Panc1 (cell line): ENCODE data around the gene CCNQ. TPM values are rescaled to one million over a fixed set of nuclear protein-coding genes. Genes with fewer than 3 reads are reported as not detected.

Source experiments
- ATAC-seq: fragments of 200-7000 bp; cut with Tn5 transposase; 2 replicates; pipeline ENCODE4 v1.9.1; 2020; ENCODE audit warnings: mild to moderate bottlenecking, moderate library complexity
- BruUV-seq: library from RNA; stranded (reverse); fragments of 400-500 nt; replicated peaks from 2 replicates; lab custom pipeline; 2021; lab: Mats Ljungman, UMichigan
- CTCF ChIA-PET: fragments of 300-600 bp; sonication (Branson Sonifier 250); formaldehyde crosslinking; loops from one replicate; lab custom pipeline; 2022; ENCODE audit warnings: antibody characterized with exemption; lab: Charles Lee
- POLR2A ChIA-PET: fragments of 300-600 bp; sonication (Branson Sonifier 250); formaldehyde crosslinking; loops from one replicate; lab custom pipeline; 2022; ENCODE audit warnings: antibody characterized with exemption; lab: Charles Lee
- DNase-seq: peaks from one replicate; pipeline ENCODE4 v3.0.0-alpha.2; 2010; ENCODE audit warnings: low read depth, low spot score
- H3K27ac ChIP-seq: 2 replicates; pipeline ENCODE4 v1.5.1; 2011; ENCODE audit warnings: mild to moderate bottlenecking, low read length, inconsistent platforms
- H3K27me3 ChIP-seq: fragments of 200-500 bp; sonication (Bioruptor generic); 2 replicates; pipeline ENCODE4 v1.6.0; 2014; ENCODE audit warnings: low read length, inconsistent platforms; ENCODE audit not compliant: control insufficient read depth, insufficient read depth
- H3K36me3 ChIP-seq: fragments of 200-500 bp; sonication (Bioruptor generic); 2 replicates; pipeline ENCODE4 v1.5.1; 2014; ENCODE audit warnings: inconsistent platforms, mild to moderate bottlenecking, low read length, moderate library complexity; ENCODE audit not compliant: control insufficient read depth, insufficient read depth
- H3K4me1 ChIP-seq: 2 replicates; pipeline ENCODE4 v1.5.1; 2011; ENCODE audit warnings: inconsistent platforms, mild to moderate bottlenecking, low read length, moderate library complexity; ENCODE audit not compliant: control insufficient read depth, insufficient read depth
- H3K4me3 ChIP-seq, 2 experiments: 2 replicates each; pipeline ENCODE4 v1.5.1; 2011 to 2012; ENCODE audit warnings: low read depth in 2 of 2, low read length in 2 of 2, mild to moderate bottlenecking in 2 of 2, inconsistent platforms in 1 of 2, moderate library complexity in 1 of 2
- H3K9me3 ChIP-seq: fragments of 200-500 bp; sonication (Bioruptor generic); 2 replicates; pipeline ENCODE4 v1.5.1; 2014; ENCODE audit warnings: low read depth, mild to moderate bottlenecking, inconsistent platforms, low read length, moderate library complexity; ENCODE audit not compliant: control insufficient read depth, insufficient read depth
- CTCF ChIP-seq: fragments of 450-650 bp; IDR thresholded peaks from 2 replicates; pipeline ENCODE4 v1.5.1; 2017; ENCODE audit warnings: mild to moderate bottlenecking
- POLR2AphosphoS5 ChIP-seq: IDR thresholded peaks from 2 replicates; pipeline ENCODE4 v1.6.1; 2012; ENCODE audit warnings: mild to moderate bottlenecking, low read depth, low read length, moderate library complexity
- REST ChIP-seq, 2 experiments: IDR thresholded peaks; 2 replicates each; pipeline ENCODE4 v1.6.1; 2011 to 2012; ENCODE audit warnings: low read depth in 2 of 2, control low read depth in 1 of 2, low read length in 1 of 2, mild to moderate bottlenecking in 1 of 2, moderate library complexity in 1 of 2; ENCODE audit not compliant: insufficient read depth in 1 of 2
- SIN3A ChIP-seq: IDR thresholded peaks from 2 replicates; pipeline ENCODE4 v1.6.1; 2012; ENCODE audit warnings: low read depth, mild to moderate bottlenecking, low read length, moderate library complexity, borderline replicate concordance; ENCODE audit not compliant: insufficient read depth
- TCF7L2 ChIP-seq: IDR thresholded peaks from 2 replicates; pipeline ENCODE4 v1.6.1; 2011; ENCODE audit warnings: mild to moderate bottlenecking, low read depth, low read length, inconsistent platforms
- in situ Hi-C: cut with HindIII; loops from 2 replicates; pipeline ENCODE4 v1.10.0; 2016; ENCODE audit warnings: low sequenced_read_pairs, low pct_unique_long_range_greater_than_20kb
- intact Hi-C: fragments of 100-400 bp; cut with micrococcal nuclease; formaldehyde crosslinking; loops from one replicate; pipeline ENCODE4 v1.10.0; 2022; ENCODE audit not compliant: unreplicated experiment
- total RNA-seq: library from RNA; stranded (reverse); gene quantifications from one replicate; pipeline ENCODE4 v1.2.1, GENCODE V29; 2021; ENCODE audit not compliant: unreplicated experiment

The CCNQ gene
- total RNA-seq, 1 experiment from 2014 or later: 42.1 TPM

- Histone ChIP-seq H3K36me3 (no peaks in the 10 kb centered on the region), H3K4me3 (no peak overlapping the region), H3K27ac (no peak overlapping the region), H3K4me1 (no peaks in the 10 kb centered on the region), H3K27me3 (no peaks in the 10 kb centered on the region), H3K9me3 (no peaks in the 10 kb centered on the region)
- in situ Hi-C loops: no loop called here
- intact Hi-C loops: no loop called here
- DNase-seq (no peak), ATAC-seq (no peak)
- POLR2A ChIA-PET: no interaction called here
- CTCF ChIA-PET: no interaction called here
- TSS peak; percentile 69 for BruUV-seq
- no peak for TF ChIP-seq SIN3A
- TF ChIP-seq POLR2AphosphoS5: no peak
- TF ChIP-seq CTCF: no peak
- no peak for TF ChIP-seq TCF7L2
- TF ChIP-seq REST (IDR thresholded peaks at IDR 0.05; ENCODE audit: insufficient read depth in 1 of 2, low read depth in 2 of 2, low read length in 1 of 2): no peak
Observed at GRCh38 chrX:153588021-153588781, 10.7 kb downstream of the CCNQ start.

GRCh38 chrX:153587342-153587741 lies 11.6 kb downstream of the CCNQ start:
- POLR2A ChIA-PET: no interaction called here

More at GRCh38 chrX:153587342-153587741, 11.6 kb downstream of the CCNQ start:
- no peaks in the 10 kb centered on the region for H3K4me1 ChIP-seq
- CTCF ChIA-PET: no interaction called here
- H3K27ac ChIP-seq: no peak overlapping the region
- intact Hi-C loops (no loop called here), in situ Hi-C loops (no loop called here)
- no peaks in the 10 kb centered on the region for H3K9me3 ChIP-seq
- DNase-seq (no peak), ATAC-seq (no peak)
- no peaks in the 10 kb centered on the region for H3K36me3 ChIP-seq
- no peaks in the 10 kb centered on the region for H3K27me3 ChIP-seq
- no TSS peak for BruUV-seq
- no peak overlapping the region for H3K4me3 ChIP-seq
- TF ChIP-seq SIN3A (no peak), TCF7L2 (no peak), REST (IDR thresholded peaks at IDR 0.05; ENCODE audit: insufficient read depth in 1 of 2, low read depth in 2 of 2, low read length in 1 of 2) (no peak), CTCF (no peak), POLR2AphosphoS5 (no peak)
